Karpas-422 (cell line): Measurements from ENCODE around the gene SLC30A2. TPM values are rescaled to one million over a fixed set of nuclear protein-coding genes. Genes with fewer than 3 reads are reported as not detected.
A peak's percentile ranks its signal among the peaks of the same experiment; 100 is the strongest.

Experiments
- DNase-seq: peaks from one replicate; pipeline ENCODE4 v3.0.0-alpha.2; 2015
- H2AFZ ChIP-seq: fragments of 200-600 bp; sonication (generic); 2 replicates; pipeline ENCODE4 v1.6.1; 2014; ENCODE audit warnings: antibody characterized with exemption, low read length, mixed read lengths
- H3K27ac ChIP-seq: fragments of 200-600 bp; sonication (generic); 2 replicates; pipeline ENCODE4 v1.5.1; 2014; ENCODE audit warnings: mild to moderate bottlenecking, low read length, moderate library complexity
- H3K27me3 ChIP-seq: fragments of 200-600 bp; sonication (generic); 2 replicates; pipeline ENCODE4 v1.6.1; 2014; ENCODE audit warnings: low read length, mixed read lengths
- H3K36me3 ChIP-seq: fragments of 200-600 bp; sonication (generic); 2 replicates; pipeline ENCODE4 v1.6.1; 2014; ENCODE audit warnings: low read length, mixed read lengths; ENCODE audit not compliant: insufficient read depth
- H3K4me1 ChIP-seq: fragments of 200-600 bp; sonication (generic); 2 replicates; pipeline ENCODE4 v1.6.1; 2014; ENCODE audit warnings: mild to moderate bottlenecking, low read length, mixed read lengths
- H3K4me2 ChIP-seq: fragments of 200-600 bp; sonication (generic); 2 replicates; pipeline ENCODE4 v1.6.1; 2014; ENCODE audit warnings: low read length, low read depth, mild to moderate bottlenecking; ENCODE audit not compliant: poor library complexity, severe bottlenecking
- H3K4me3 ChIP-seq: fragments of 200-600 bp; sonication (generic); 2 replicates; pipeline ENCODE4 v1.5.1; 2014; ENCODE audit warnings: mild to moderate bottlenecking, antibody characterized with exemption, low read length, mixed read lengths
- H3K79me2 ChIP-seq: fragments of 200-600 bp; sonication (generic); 2 replicates; pipeline ENCODE4 v1.6.1; 2014; ENCODE audit warnings: mild to moderate bottlenecking, low read length, mixed read lengths
- H3K9ac ChIP-seq: fragments of 200-600 bp; sonication (generic); 2 replicates; pipeline ENCODE4 v1.6.0; 2014; ENCODE audit warnings: low read length
- H3K9me2 ChIP-seq: fragments of 200-600 bp; sonication (generic), shearing (Covaris generic); replicated peaks from 2 replicates; pipeline ENCODE4 v1.6.0; 2014; ENCODE audit warnings: mild to moderate bottlenecking, low read length, moderate library complexity; ENCODE audit not compliant: insufficient read depth
- H3K9me3 ChIP-seq: fragments of 300-700, 200-600 bp; sonication (generic); 2 replicates; pipeline ENCODE4 v1.6.1; 2014; ENCODE audit warnings: low read length, mixed read lengths
- H4K20me1 ChIP-seq: fragments of 200-600 bp; sonication (generic); 2 replicates; pipeline ENCODE4 v1.6.1; 2014; ENCODE audit warnings: mild to moderate bottlenecking, antibody characterized with exemption, low read length, low read depth; ENCODE audit not compliant: insufficient read depth
- total RNA-seq: library from RNA; depleted of rRNA; stranded (reverse); fragments of >200 nt; shearing (Covaris generic); gene quantifications from 2 replicates; pipeline ENCODE4 v1.2.3, GENCODE V29; 2014; ENCODE audit warnings: low replicate concordance

The SLC30A2 gene
- total RNA-seq, 1 experiment from 2014 or later = not detected

DNA sequence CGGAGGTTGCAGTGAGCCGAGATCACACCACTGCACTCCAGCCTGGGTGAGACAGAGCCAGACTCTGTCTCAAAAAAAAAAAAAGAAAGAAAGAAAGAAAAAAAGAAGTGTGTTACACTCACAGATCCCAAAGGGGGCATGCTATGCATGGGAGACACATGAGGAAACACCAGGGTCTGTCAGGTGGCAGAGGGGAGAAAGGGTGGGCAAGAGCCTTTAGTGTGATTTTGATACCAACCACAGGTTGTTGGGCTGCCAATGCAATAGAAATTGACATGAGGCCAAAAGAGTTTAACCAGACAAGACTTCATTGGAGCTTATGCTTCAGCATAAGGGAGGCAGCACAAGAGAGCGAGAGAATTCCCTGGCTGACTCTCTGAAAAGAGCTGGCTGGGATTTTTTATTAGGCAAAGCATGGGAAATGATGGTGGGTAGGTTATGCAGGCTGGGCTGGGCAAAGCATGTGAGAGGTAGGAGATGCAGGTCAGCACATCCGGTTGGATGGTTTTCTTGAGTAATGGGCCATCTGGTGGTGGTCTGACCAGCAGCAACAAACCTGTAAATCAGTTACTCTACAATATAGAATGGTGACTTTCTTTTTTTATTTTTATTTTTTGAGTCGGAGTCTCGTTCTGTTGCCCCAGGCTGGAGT is 36.0 kb downstream of the SLC30A2 start:
- DNase-seq = peak; percentile 61
- no peaks in the 10 kb centered on the region for H3K9me3 ChIP-seq
- H3K9me2 ChIP-seq = no peaks in the 10 kb centered on the region
- no peaks in the 10 kb centered on the region for H3K36me3 ChIP-seq
- no peaks in the 10 kb centered on the region for H4K20me1 ChIP-seq
- H3K27me3 ChIP-seq = no peaks in the 10 kb centered on the region
- H3K79me2 ChIP-seq = no peaks in the 10 kb centered on the region
- H3K27ac ChIP-seq = no peak overlapping the region
- no peaks in the 10 kb centered on the region for H3K4me1 ChIP-seq
- H2AFZ ChIP-seq = no peak overlapping the region
- no peak overlapping the region for H3K4me3 ChIP-seq
- H3K4me2 ChIP-seq = no peak overlapping the region
- no peak overlapping the region for H3K9ac ChIP-seq

DNA sequence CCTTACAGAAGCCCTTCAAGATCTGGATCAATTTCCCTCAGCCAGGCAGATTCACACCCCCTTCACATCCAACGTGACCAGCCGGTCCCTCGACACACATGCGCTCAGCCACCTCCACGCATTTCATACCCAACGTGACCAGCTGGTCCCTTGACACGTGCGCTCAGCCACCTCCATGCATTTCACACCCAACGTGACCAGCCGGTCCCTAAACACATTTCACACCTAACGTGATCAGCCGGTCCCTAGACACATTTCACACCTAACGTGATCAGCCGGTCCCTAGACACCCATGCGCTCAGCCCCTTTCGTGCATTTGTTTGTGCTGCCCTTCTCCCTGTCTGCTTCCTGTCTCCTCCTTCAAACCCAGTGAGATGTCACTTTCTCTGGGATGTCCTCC is 39.2 kb downstream of the SLC30A2 start:
- Histone ChIP-seq H3K4me1 (no peaks in the 10 kb centered on the region), H3K27me3 (no peaks in the 10 kb centered on the region), H3K9me3 (no peaks in the 10 kb centered on the region), H3K79me2 (no peaks in the 10 kb centered on the region), H3K9me2 (no peaks in the 10 kb centered on the region), H3K4me3 (no peak overlapping the region), H4K20me1 (no peaks in the 10 kb centered on the region), H2AFZ (no peak overlapping the region), H3K9ac (no peak overlapping the region), H3K36me3 (no peaks in the 10 kb centered on the region), H3K4me2 (no peak overlapping the region), H3K27ac (no peak overlapping the region)
- no peak for DNase-seq

DNA sequence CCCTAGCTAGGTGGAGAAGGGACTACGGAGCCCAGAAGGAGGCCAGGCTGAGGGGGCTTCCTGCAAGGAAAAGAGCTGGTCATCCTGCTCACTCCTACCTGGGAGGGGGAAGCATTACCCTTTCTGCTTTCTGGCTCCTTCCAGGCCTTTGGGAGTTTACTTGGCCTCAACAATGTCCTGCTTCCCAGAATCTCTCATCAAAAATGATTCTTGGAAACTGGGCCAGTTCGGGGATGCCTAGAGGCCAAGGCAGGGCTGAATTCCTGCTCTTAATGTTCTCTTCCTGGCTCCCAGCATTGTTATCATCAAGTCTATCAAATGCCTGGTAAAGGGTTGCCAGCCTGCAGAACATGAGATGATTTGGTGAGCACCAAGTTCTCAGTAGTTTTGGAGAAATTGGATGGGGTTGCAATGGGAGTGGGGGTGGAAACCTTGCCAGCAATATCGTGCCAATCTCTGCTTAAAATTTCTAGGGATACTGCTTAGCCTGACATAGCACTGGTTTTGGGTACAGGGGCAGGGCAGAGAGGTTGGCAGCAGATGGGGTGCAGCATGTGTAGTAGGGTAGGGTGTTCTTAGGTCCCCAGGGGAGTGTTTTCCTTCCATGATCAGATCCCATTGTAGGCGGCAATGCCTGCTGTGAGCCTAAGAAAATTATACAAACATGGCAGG is 40.3 kb downstream of the SLC30A2 start:
- no peaks in the 10 kb centered on the region for H3K36me3 ChIP-seq
- H3K4me3 ChIP-seq = no peak overlapping the region
- no peak overlapping the region for H3K27ac ChIP-seq
- no peaks in the 10 kb centered on the region for H4K20me1 ChIP-seq
- no peaks in the 10 kb centered on the region for H3K9me2 ChIP-seq
- H3K9ac ChIP-seq = no peak overlapping the region
- no peaks in the 10 kb centered on the region for H3K27me3 ChIP-seq
- no peaks in the 10 kb centered on the region for H3K4me1 ChIP-seq
- no peaks in the 10 kb centered on the region for H3K9me3 ChIP-seq
- H2AFZ ChIP-seq = no peak overlapping the region
- no peaks in the 10 kb centered on the region for H3K79me2 ChIP-seq
- no peak overlapping the region for H3K4me2 ChIP-seq
- DNase-seq = no peak

DNA sequence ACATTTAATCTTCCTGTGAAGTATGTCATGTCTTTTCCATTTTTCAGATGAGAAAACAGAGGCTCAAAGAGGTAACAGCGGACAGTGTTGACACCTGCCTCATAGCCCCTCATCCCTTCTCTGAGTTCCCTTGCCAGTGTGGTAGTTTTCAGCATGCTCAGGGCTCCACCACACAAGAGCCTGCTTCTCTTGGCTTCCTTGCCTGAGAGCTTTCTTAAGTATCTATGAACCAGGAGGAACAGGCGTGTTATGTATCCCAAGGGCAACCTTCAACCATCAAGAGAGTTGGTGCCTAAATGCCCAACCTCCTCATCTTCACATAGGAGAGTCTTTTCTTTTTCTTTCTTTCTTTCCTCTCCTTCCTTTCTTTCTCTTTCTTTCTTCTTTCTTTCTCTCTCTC is 42.2 kb downstream of the SLC30A2 start:
- Histone ChIP-seq H3K27me3 (no peaks in the 10 kb centered on the region), H3K9me2 (no peaks in the 10 kb centered on the region), H3K36me3 (no peaks in the 10 kb centered on the region), H4K20me1 (no peaks in the 10 kb centered on the region), H2AFZ (no peak overlapping the region), H3K27ac (no peak overlapping the region), H3K4me1 (peaks cover under 1% of the 10 kb centered on the region; the same call in 1 of the 2 replicates), H3K4me3 (no peak overlapping the region), H3K9me3 (no peaks in the 10 kb centered on the region), H3K4me2 (no peak overlapping the region), H3K9ac (no peak overlapping the region), H3K79me2 (no peaks in the 10 kb centered on the region)
- DNase-seq = no peak

DNA sequence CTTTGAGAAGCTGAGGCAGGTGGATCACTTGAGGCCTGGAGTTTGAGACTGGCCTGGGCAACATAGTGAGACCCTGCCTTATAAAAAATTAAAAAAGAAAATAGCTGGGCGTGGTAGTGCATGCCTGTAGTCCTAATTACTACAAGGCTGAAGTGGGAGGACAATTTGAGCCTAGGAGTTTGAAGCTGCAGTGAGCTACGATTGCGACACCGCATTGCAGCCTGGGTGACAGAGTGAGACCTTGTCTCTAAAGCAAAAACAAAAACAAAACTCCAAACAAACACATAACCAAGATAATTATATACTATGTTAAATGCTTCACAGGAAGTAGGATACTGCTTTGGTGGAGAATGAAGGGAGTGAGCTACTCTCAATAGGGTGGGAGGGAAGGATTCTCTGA is 42.7 kb downstream of the SLC30A2 start:
- Histone ChIP-seq H3K9ac (no peak overlapping the region), H3K4me3 (no peak overlapping the region), H3K36me3 (no peaks in the 10 kb centered on the region), H3K4me2 (no peak overlapping the region), H3K79me2 (no peaks in the 10 kb centered on the region), H2AFZ (no peak overlapping the region), H4K20me1 (no peaks in the 10 kb centered on the region), H3K9me3 (no peaks in the 10 kb centered on the region), H3K27me3 (no peaks in the 10 kb centered on the region), H3K9me2 (no peaks in the 10 kb centered on the region), H3K27ac (no peak overlapping the region), H3K4me1 (peaks cover 6% of the 10 kb centered on the region)
- DNase-seq = no peak

DNA sequence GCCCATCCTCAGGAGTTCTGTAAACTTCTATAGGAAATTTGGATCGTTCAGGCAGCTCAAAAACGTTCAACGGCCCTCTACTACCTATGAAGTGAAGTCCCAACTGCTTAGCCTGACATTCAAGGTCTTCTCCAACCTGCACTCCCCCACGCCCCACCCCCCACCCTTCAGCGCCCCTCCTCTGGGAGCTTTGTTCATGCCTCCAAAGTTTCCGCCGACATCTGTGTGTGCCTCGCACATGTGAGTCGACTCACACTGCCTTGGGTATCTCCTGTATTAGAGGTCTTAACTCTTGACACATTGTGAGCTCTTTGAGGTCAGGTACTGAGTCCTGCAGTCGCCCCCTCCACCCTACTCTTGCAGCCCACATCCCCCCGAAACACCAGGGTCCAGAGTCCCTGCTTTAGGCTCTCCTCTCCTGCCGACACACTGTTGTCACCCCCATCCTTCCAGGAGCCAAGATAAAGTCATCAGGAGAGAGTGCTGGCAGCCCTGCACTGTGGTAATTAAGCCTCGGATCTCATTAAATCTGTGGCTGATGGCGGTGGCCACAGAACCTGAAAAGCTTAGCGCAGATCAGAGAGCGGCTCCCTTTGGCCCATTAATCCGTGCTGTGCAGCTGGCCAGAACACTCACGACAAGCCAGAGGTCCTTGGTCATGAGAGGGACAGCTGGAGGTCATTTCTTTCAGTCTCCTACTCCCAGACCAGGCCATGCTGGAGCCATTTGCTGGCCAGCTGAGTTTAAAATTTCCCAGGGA is 46.7 kb downstream of the SLC30A2 start:
- Histone ChIP-seq H3K79me2 (no peaks in the 10 kb centered on the region), H3K36me3 (no peaks in the 10 kb centered on the region), H2AFZ (peak overlapping the region; percentile 99), H3K27me3 (no peaks in the 10 kb centered on the region), H3K27ac (no peak overlapping the region), H3K9me3 (no peaks in the 10 kb centered on the region), H3K9me2 (no peaks in the 10 kb centered on the region), H3K4me2 (no peak overlapping the region), H3K9ac (no peak overlapping the region), H4K20me1 (no peaks in the 10 kb centered on the region), H3K4me3 (no peak overlapping the region), H3K4me1 (peaks cover 20% of the 10 kb centered on the region)
- DNase-seq = no peak

DNA sequence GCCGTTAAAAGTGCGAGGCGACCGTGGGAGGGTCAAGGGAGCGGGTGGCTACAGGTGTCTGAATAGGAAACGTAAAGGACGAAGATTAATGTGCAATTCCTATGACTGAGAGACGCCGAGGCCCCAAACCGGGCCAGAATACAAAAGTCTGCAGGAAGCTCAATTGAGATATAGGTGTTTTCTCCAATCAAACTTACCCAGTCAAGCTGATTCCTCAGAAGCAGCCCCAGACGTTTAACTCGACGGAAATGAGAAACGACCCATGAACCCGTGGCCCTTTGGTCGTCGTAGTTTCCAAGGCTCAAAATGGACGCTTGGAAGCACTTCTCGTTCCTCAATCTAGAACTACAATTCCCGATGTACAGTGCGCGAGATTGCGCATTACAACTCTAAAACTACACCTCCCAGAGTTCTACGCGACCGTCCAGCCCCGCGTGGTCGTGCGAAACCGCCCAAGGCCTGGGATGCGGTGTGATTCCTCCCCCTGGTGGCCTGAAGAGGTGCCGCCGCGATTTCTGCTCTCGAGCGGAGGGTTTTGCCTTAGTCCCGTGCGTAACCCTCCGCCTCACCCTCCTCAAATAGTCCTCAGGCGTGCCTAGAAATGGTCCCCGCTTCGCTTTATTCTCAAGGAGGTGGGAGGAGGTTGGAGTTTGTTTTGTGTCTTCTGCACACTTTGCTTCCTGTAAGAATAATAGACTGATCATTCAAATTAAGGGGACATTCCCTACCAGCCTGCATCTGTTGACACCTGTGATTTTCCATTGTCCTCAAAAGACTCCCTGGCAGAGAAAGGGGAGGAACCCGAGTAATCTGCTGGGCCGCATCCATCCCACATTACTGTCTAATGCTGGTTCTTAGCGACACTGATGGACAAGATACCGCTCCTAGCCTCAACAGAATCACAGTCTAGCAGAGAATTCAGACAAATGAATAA is 47.8 kb downstream of the SLC30A2 start, which contains the start of gene PAFAH2:
TSS of gene PAFAH2 (minus strand) at position 236 of the 934 bp plus-strand sequence. CDS start 7,247 bp downstream, outside the sequence.
- peak within 1 kb of the TSS; percentile 35 for H3K27ac ChIP-seq
- no peaks in the 10 kb centered on the region for H3K36me3 ChIP-seq
- H2AFZ ChIP-seq = peak within 1 kb of the TSS; percentile 99
- no peaks in the 10 kb centered on the region for H3K79me2 ChIP-seq
- peak; percentile 99 for DNase-seq
- H3K4me3 ChIP-seq = peak within 1 kb of the TSS; percentile 78
- H4K20me1 ChIP-seq = no peaks in the 10 kb centered on the region
- H3K27me3 ChIP-seq = no peaks in the 10 kb centered on the region
- H3K9me3 ChIP-seq = no peaks in the 10 kb centered on the region
- H3K4me2 ChIP-seq = peak within 1 kb of the TSS; percentile 85
- no peaks in the 10 kb centered on the region for H3K9me2 ChIP-seq
- H3K4me1 ChIP-seq = peaks cover 20% of the 10 kb centered on the region
- H3K9ac ChIP-seq = peak within 1 kb of the TSS; percentile 75
